K562 (cell line): ENCODE measurements around the gene AQP1. TPM values are rescaled to one million over a fixed set of nuclear protein-coding genes. Genes with fewer than 3 reads are reported as not detected.
A peak's percentile ranks its signal among the peaks of the same experiment; 100 is the strongest.

Experiments
- ATAC-seq: fragments of 200-7000 bp; cut with Tn5 transposase; 3 replicates; pipeline ENCODE4 v1.9.1; 2020; ENCODE audit warnings: moderate library complexity
- BruUV-seq: library from RNA; stranded (reverse); fragments of 400-500 nt; replicated peaks from 2 replicates; lab custom pipeline; 2021; lab: Mats Ljungman, UMichigan
- CTCF ChIA-PET: fragments of 300-600 bp; formaldehyde crosslinking; extraction: SDS; loops from one replicate; lab custom pipeline; 2021; ENCODE audit warnings: low intra/inter-chr PET ratio; lab: Yijun Ruan, JAX
- POLR2A ChIA-PET: fragments of 300-600, 350-650 bp; sonication (Branson Sonifier 250); formaldehyde crosslinking; extraction: SDS; loops from one replicate; lab custom pipeline; 2021; ENCODE audit warnings: antibody characterized with exemption, inconsistent platforms; lab: Yijun Ruan, JAX
- DNase-seq, 4 experiments: peaks; one replicate each; pipeline versions ENCODE4 v3.0.0 to v3.0.0-alpha.2; 2011 to 2018; ENCODE audit warnings: low spot score in 3 of 4, mixed read lengths in 3 of 4; ENCODE audit errors: extremely low read depth in 1 of 4
- FAIRE-seq: peaks from 2 replicates; lab custom pipeline; 2011; peaks lifted over from hg19 to GRCh38; lab: Jason Lieb, UNC
- H2AFZ ChIP-seq: 2 replicates; pipeline ENCODE4 v1.6.0; 2011; ENCODE audit warnings: low read depth, low read length, control low read depth, inconsistent platforms
- H3K27ac ChIP-seq: fragments of 200-600 bp; 3 replicates; pipeline ENCODE4 v1.8.0; 2011; ENCODE audit warnings: low read depth, mild to moderate bottlenecking, control low read depth, inconsistent platforms, low read length, moderate library complexity, mixed read lengths; ENCODE audit errors: extremely low read depth
- H3K27me3 ChIP-seq, 2 experiments: fragments of 300-600 bp in 1 of 2; 2 replicates in 1 of 2; 3 replicates in 1 of 2; pipeline versions ENCODE4 v1.6.0 to v1.8.0; 2011; ENCODE audit warnings: inconsistent platforms in 2 of 2, low read length in 2 of 2, mild to moderate bottlenecking in 1 of 2, mixed read lengths in 1 of 2, moderate library complexity in 1 of 2; ENCODE audit not compliant: control insufficient read depth in 2 of 2, insufficient read depth in 2 of 2
- H3K36me3 ChIP-seq: fragments of 300-600 bp; 3 replicates; pipeline ENCODE4 v1.8.0; 2011; ENCODE audit warnings: mild to moderate bottlenecking, low read length, inconsistent platforms; ENCODE audit not compliant: control insufficient read depth, insufficient read depth
- H3K4me1 ChIP-seq, 2 experiments: fragments of 200-600 bp in 1 of 2; replicated peaks in 1 of 2; 2 replicates in 1 of 2; 3 replicates in 1 of 2; pipeline versions ENCODE4 v1.5.1 to v1.8.0; 2011; ENCODE audit warnings: inconsistent platforms in 2 of 2, low read length in 2 of 2, mild to moderate bottlenecking in 1 of 2, mixed read lengths in 1 of 2, moderate library complexity in 1 of 2; ENCODE audit not compliant: control insufficient read depth in 2 of 2, insufficient read depth in 2 of 2
- H3K4me2 ChIP-seq: 2 replicates; pipeline ENCODE4 v1.6.1; 2011; ENCODE audit warnings: low read length, control low read depth, inconsistent platforms, mixed read lengths; ENCODE audit not compliant: insufficient read depth
- H3K4me3 ChIP-seq: fragments of 200-600 bp; sonication (generic), shearing (Covaris generic); 2 replicates; pipeline ENCODE4 v1.5.1; 2016; ENCODE audit warnings: control low read depth, inconsistent platforms
- H3K79me2 ChIP-seq: fragments of 200-600 bp; 3 replicates; pipeline ENCODE4 v1.8.0; 2011; ENCODE audit warnings: low read length, inconsistent platforms; ENCODE audit not compliant: control insufficient read depth, insufficient read depth
- H3K9ac ChIP-seq, 2 experiments: 2 replicates each; pipeline versions ENCODE4 v1.6.0 to v1.6.1; 2011; ENCODE audit warnings: low read depth in 2 of 2, low read length in 2 of 2, control low read depth in 1 of 2, inconsistent platforms in 1 of 2, mild to moderate bottlenecking in 1 of 2, mixed read lengths in 1 of 2; ENCODE audit not compliant: insufficient read depth in 1 of 2
- H3K9me1 ChIP-seq: one replicate; pipeline ENCODE4 v1.6.0; 2011; ENCODE audit warnings: inconsistent platforms, mild to moderate bottlenecking, low read length, moderate library complexity; ENCODE audit not compliant: control insufficient read depth, insufficient read depth
- H3K9me3 ChIP-seq: replicated peaks from 2 replicates; pipeline ENCODE4 v1.5.1; 2011; ENCODE audit warnings: low read depth, low read length, inconsistent platforms; ENCODE audit not compliant: control insufficient read depth, insufficient read depth
- H4K20me1 ChIP-seq: replicated peaks from 2 replicates; pipeline ENCODE4 v1.6.1; 2011; ENCODE audit warnings: low read length, inconsistent platforms, mixed read lengths; ENCODE audit not compliant: control insufficient read depth, insufficient read depth
- CLOCK ChIP-seq: fragments of 250-450 bp; sonication (Bioruptor Pico); IDR thresholded peaks from 2 replicates; pipeline ENCODE4 v1.4.0; 2020; ENCODE audit warnings: mild to moderate bottlenecking, moderate library complexity, borderline replicate concordance
- CUX1 ChIP-seq: fragments of 200-800 bp; sonication (Bioruptor generic); IDR thresholded peaks from 2 replicates; pipeline ENCODE4 v1.6.1; 2016; ENCODE audit warnings: missing genetic modification characterization, missing compliant biosample characterization
- WGBS: fragments of 100-300 bp; shearing (Covaris generic); methylation state at CpG from one replicate; pipeline ENCODE4 v1.1.6; 2016; ENCODE audit warnings: low coverage, mixed read lengths; ENCODE audit not compliant: insufficient coverage; ENCODE audit errors: missing lambda C conversion rate; 5-methylcytosine and 5-hydroxymethylcytosine counted together
- in situ Hi-C: fragments of 300-500 bp; cut with MboI; formaldehyde crosslinking; loops from 4 replicates; pipeline ENCODE4 v1.15.0; 2018; ENCODE audit warnings: inconsistent platforms, mixed read lengths
- intact Hi-C: fragments of 100-400 bp; cut with micrococcal nuclease; formaldehyde crosslinking; loops from 2 replicates; pipeline ENCODE4 v1.14.2; 2022
- polyA plus RNA-seq, 8 experiments: library from polyadenylated mRNA; depleted of rRNA in 4 of 8; stranded (reverse) in 5 of 8; unstranded in 3 of 8; fragments of >200 nt; fragmentation: Nextera tagmentation in 2 of 8; fragmentation: Illumina TruSeq in 1 of 8; extraction: Ambion mirVana in 2 of 8; extraction: Trizol in 1 of 8; gene quantifications; 2 replicates each; pipeline versions ENCODE4 v1.2.1 to v1.2.3, GENCODE V29; 2011 to 2014; ENCODE audit warnings: inconsistent platforms in 1 of 8, missing spikeins in 1 of 8
- total RNA-seq, 7 experiments: library from RNA; depleted of rRNA in 6 of 7; stranded (reverse); fragments of >200 nt in 6 of 7; fragmentation: Illumina TruSeq in 2 of 7; extraction: Trizol in 2 of 7; gene quantifications; 2 replicates each; pipeline versions ENCODE4 v1.2.1 to v1.2.3, GENCODE V29; 2011 to 2021; ENCODE audit warnings: low replicate concordance in 1 of 7

AQP1 gene
- total and polyA plus RNA-seq, 9 of the 15 experiments (the other 6 are each of a cell fraction or from before 2014, with no cell fraction given): 0.18 to 12.6 (median 4.1) TPM

DNA sequence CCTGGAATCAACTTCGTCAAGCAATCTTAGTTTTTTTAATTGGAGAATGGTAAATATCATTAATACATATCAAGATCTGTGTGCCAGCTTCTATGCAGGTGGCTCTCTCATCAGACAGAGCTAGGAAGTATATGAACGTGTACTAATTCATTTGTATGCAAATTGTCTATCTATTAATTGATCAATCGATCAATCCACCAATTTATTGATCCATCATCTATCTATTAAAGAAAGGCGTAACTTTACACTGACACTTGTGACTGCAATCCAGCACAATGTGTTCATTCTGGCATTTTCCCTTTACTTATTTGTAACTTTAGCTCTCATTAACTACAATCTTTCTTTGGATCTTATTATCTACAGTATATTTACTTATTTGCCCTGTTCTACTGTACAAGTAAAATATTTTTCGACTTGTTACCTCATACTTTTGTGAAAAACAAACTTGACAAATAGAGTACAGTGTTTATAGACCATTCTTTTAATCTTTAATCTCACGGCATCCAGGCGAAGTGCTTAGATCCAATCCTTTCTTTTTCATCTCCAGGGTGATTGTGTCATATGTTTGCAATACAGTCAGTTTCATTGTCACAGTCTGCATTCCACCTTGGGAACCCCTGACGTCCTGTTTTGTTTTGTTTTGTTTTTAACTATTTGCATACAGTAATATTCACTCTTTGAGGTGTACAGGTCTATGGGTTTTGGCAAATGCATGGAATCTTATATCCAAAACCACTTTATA lies 30.1 kb downstream of the AQP1 start:
- Histone ChIP-seq H3K79me2 (no peaks in the 10 kb centered on the region), H3K27me3 (no peaks in the 10 kb centered on the region; a peak in 1 of 5 replicates), H3K27ac (no peak overlapping the region), H3K4me3 (no peak overlapping the region), H4K20me1 (no peaks in the 10 kb centered on the region), H3K9ac (no peak overlapping the region), H3K36me3 (no peaks in the 10 kb centered on the region), H3K4me2 (no peak overlapping the region), H2AFZ (no peak overlapping the region), H3K9me3 (no peaks in the 10 kb centered on the region)
- POLR2A ChIA-PET: no interaction called here
- in situ Hi-C loops: no loop called here
- FAIRE-seq (no peak), DNase-seq (no peak), ATAC-seq (no peak)
- 5% methylated on average over 8 of the region's 8 CpGs for WGBS
- no TSS peak for BruUV-seq
- intact Hi-C loops: no loop called here
- TF ChIP-seq CLOCK: no peak
- TF ChIP-seq CUX1 (CRISPR knock-in tag): peak; percentile 95
- TF ChIP-seq, all 486 proteins: peak for 1
- H3K4me1 ChIP-seq: peaks cover 0 to 8% of the 10 kb centered on the region in 2 experiments; a peak in 3 of 5 replicates
- H3K9me1 ChIP-seq: no peaks in the 10 kb centered on the region
- CTCF ChIA-PET: no interaction called here
